ENCODE results near the gene PKD2.

PKD2 gene

GRCh38 chr4:88059766-88060165 is 52.3 kb downstream of the PKD2 start:
- in situ Hi-C loops (cut with HindIII; ENCODE audit: low sequenced_read_pairs): no loop called here

GRCh38 chr4:88060431-88060830 is 53.0 kb downstream of the PKD2 start:
- in situ Hi-C loops (cut with HindIII; ENCODE audit: low sequenced_read_pairs): no loop called here

- in situ Hi-C loops (cut with HindIII; ENCODE audit: low sequenced_read_pairs): no loop called here
These were observed 54.9 kb downstream of the PKD2 start for GRCh38 chr4:88062311-88062710.

- in situ Hi-C loops (cut with HindIII; ENCODE audit: low sequenced_read_pairs): no loop called here
These were observed 55.4 kb downstream of the PKD2 start for GRCh38 chr4:88062843-88063242.

- in situ Hi-C loops (cut with HindIII; ENCODE audit: low sequenced_read_pairs): no loop called here
These were observed 56.3 kb downstream of the PKD2 start for GRCh38 chr4:88063634-88064296.

- in situ Hi-C loops (cut with HindIII; ENCODE audit: low sequenced_read_pairs): no loop called here
These were observed 57.0 kb downstream of the PKD2 start for GRCh38 chr4:88064410-88064809.

- in situ Hi-C loops (cut with HindIII; ENCODE audit: low sequenced_read_pairs): no loop called here
These were observed 62.6 kb downstream of the PKD2 start for GRCh38 chr4:88070031-88070430.

- in situ Hi-C loops (cut with HindIII; ENCODE audit: low sequenced_read_pairs): no loop called here
These were observed 67.9 kb downstream of the PKD2 start for GRCh38 chr4:88075336-88075735.

- in situ Hi-C loops (cut with HindIII; ENCODE audit: low sequenced_read_pairs): no loop called here
These were observed 70.6 kb downstream of the PKD2 start for GRCh38 chr4:88077911-88078524.

- in situ Hi-C loops (cut with HindIII; ENCODE audit: low sequenced_read_pairs): no loop called here
These were observed 71.1 kb downstream of the PKD2 start for GRCh38 chr4:88078579-88078978.

- in situ Hi-C loops (cut with HindIII; ENCODE audit: low sequenced_read_pairs): no loop called here
These were observed 73.2 kb downstream of the PKD2 start for GRCh38 chr4:88080626-88081025.

- in situ Hi-C loops (cut with HindIII; ENCODE audit: low sequenced_read_pairs): no loop called here
These were observed 79.6 kb downstream of the PKD2 start for GRCh38 chr4:88087004-88087403.

- in situ Hi-C loops (cut with HindIII; ENCODE audit: low sequenced_read_pairs): no loop called here
These were observed 83.5 kb downstream of the PKD2 start for GRCh38 chr4:88090898-88091297.

- in situ Hi-C loops (cut with HindIII; ENCODE audit: low sequenced_read_pairs): no loop called here
These were observed 83.9 kb downstream of the PKD2 start for GRCh38 chr4:88091378-88091777.

- in situ Hi-C loops (cut with HindIII; ENCODE audit: low sequenced_read_pairs): no loop called here
These were observed 86.4 kb downstream of the PKD2 start for GRCh38 chr4:88093874-88094273.

GRCh38 chr4:88097301-88097700 is 89.9 kb downstream of the PKD2 start:
- in situ Hi-C loops (cut with HindIII; ENCODE audit: low sequenced_read_pairs): no loop called here

- in situ Hi-C loops (cut with HindIII; ENCODE audit: low sequenced_read_pairs): no loop called here
These were observed 90.3 kb downstream of the PKD2 start for GRCh38 chr4:88097781-88098180.

GRCh38 chr4:88098993-88099752 is 91.7 kb downstream of the PKD2 start:
- in situ Hi-C loops (cut with HindIII; ENCODE audit: low sequenced_read_pairs): no loop called here

- in situ Hi-C loops (cut with HindIII; ENCODE audit: low sequenced_read_pairs): no loop called here
These were observed 93.7 kb downstream of the PKD2 start for GRCh38 chr4:88101165-88101564.

- in situ Hi-C loops (cut with HindIII; ENCODE audit: low sequenced_read_pairs): no loop called here
These were observed 94.6 kb downstream of the PKD2 start for GRCh38 chr4:88102026-88102425.

GRCh38 chr4:88104902-88105610 is 97.6 kb downstream of the PKD2 start:
- in situ Hi-C loops (cut with HindIII; ENCODE audit: low sequenced_read_pairs): no loop called here
